Measurements from ENCODE around the gene TBX1. TPM values are rescaled to one million over a fixed set of nuclear protein-coding genes. Genes with fewer than 3 reads are reported as not detected.

The TBX1 gene
- total RNA-seq, 1 donor from 2014 or later, result 12.9 TPM

- no peaks in the 10 kb centered on the region for H3K36me3 ChIP-seq (ENCODE audit: control insufficient read depth, insufficient read depth, low read length)
- FAIRE-seq, result no peak
Measured at GRCh38 chr22:19786959-19787848, 26.6 kb downstream of the TBX1 start.

GRCh38 chr22:19787849-19788141 lies 27.2 kb downstream of the TBX1 start:
- Histone ChIP-seq H3K4me3 (ENCODE audit: low read depth, low read length) (no peak overlapping the region), H3K36me3 (ENCODE audit: control insufficient read depth, insufficient read depth, low read length) (no peaks in the 10 kb centered on the region), H3K27me3 (ENCODE audit: control insufficient read depth, insufficient read depth, low read length) (no peaks in the 10 kb centered on the region)
- FAIRE-seq (no peak), DNase-seq (ENCODE audit: low read depth) (no peak)
- TF ChIP-seq CTCF (IDR thresholded peaks at IDR 0.05; ENCODE audit: insufficient read depth, low read length, severe bottlenecking), result no peak

More at GRCh38 chr22:19786959-19787848, 26.6 kb downstream of the TBX1 start:
- H3K4me3 ChIP-seq (ENCODE audit: low read depth, low read length), result no peak overlapping the region
- TF ChIP-seq CTCF (IDR thresholded peaks at IDR 0.05; ENCODE audit: insufficient read depth, low read length, severe bottlenecking), result no peak
- H3K27me3 ChIP-seq (ENCODE audit: control insufficient read depth, insufficient read depth, low read length), result no peaks in the 10 kb centered on the region
- no peak for DNase-seq (ENCODE audit: low read depth)

GRCh38 chr22:19788661-19789225 lies 28.2 kb downstream of the TBX1 start:
- no peak for FAIRE-seq
- DNase-seq (ENCODE audit: low read depth), result no peak
- TF ChIP-seq CTCF (IDR thresholded peaks at IDR 0.05; ENCODE audit: insufficient read depth, low read length, severe bottlenecking), result no peak
- H3K27me3 ChIP-seq (ENCODE audit: control insufficient read depth, insufficient read depth, low read length), result no peaks in the 10 kb centered on the region
- H3K4me3 ChIP-seq (ENCODE audit: low read depth, low read length), result no peak overlapping the region
- H3K36me3 ChIP-seq (ENCODE audit: control insufficient read depth, insufficient read depth, low read length), result no peaks in the 10 kb centered on the region

- FAIRE-seq, result no peak
- Histone ChIP-seq H3K36me3 (ENCODE audit: control insufficient read depth, insufficient read depth, low read length) (no peaks in the 10 kb centered on the region), H3K27me3 (ENCODE audit: control insufficient read depth, insufficient read depth, low read length) (no peaks in the 10 kb centered on the region), H3K4me3 (ENCODE audit: low read depth, low read length) (no peak overlapping the region)
- no peak for TF ChIP-seq CTCF (IDR thresholded peaks at IDR 0.05; ENCODE audit: insufficient read depth, low read length, severe bottlenecking)
- DNase-seq (ENCODE audit: low read depth), result no peak
Measured at GRCh38 chr22:19789406-19789805, 28.8 kb downstream of the TBX1 start.

GRCh38 chr22:19789828-19790227 lies 29.2 kb downstream of the TBX1 start:
- no peaks in the 10 kb centered on the region for H3K27me3 ChIP-seq (ENCODE audit: control insufficient read depth, insufficient read depth, low read length)
- no peak for TF ChIP-seq CTCF (IDR thresholded peaks at IDR 0.05; ENCODE audit: insufficient read depth, low read length, severe bottlenecking)
- H3K4me3 ChIP-seq (ENCODE audit: low read depth, low read length), result no peak overlapping the region
- no peaks in the 10 kb centered on the region for H3K36me3 ChIP-seq (ENCODE audit: control insufficient read depth, insufficient read depth, low read length)
- DNase-seq (ENCODE audit: low read depth) (no peak), FAIRE-seq (no peak)
